Activated T-helper 2 cell treated with anti-CD3 and anti-CD28 coated beads, Interferon-gamma antibody, Interleukin-2, Interleukin-4, amounts not matched to agents 10 μg/mL and 5 μg/mL and 100 μg/mL, durations not matched to agents 14 hours and 24 hours and 36 hours (primary cell): ENCODE data around the gene PRKAG2. TPM values are rescaled to one million over a fixed set of nuclear protein-coding genes. Genes with fewer than 3 reads are reported as not detected.

Experiments
- DNase-seq: peaks from one replicate; pipeline ENCODE4 v3.0.0; 2021; ENCODE audit warnings: low spot score
- H3K27ac Mint-ChIP-seq: one replicate; pipeline ENCODE4 v1.8.0; 2021; ENCODE audit warnings: mixed read lengths
- H3K27me3 Mint-ChIP-seq: one replicate; pipeline ENCODE4 v1.8.0; 2021; ENCODE audit warnings: low read depth, mixed read lengths
- H3K36me3 Mint-ChIP-seq: one replicate; pipeline ENCODE4 v1.8.0; 2021; ENCODE audit warnings: low read depth, mixed read lengths
- H3K4me1 Mint-ChIP-seq: one replicate; pipeline ENCODE4 v1.8.0; 2021; ENCODE audit warnings: low read depth, mixed read lengths
- H3K4me3 Mint-ChIP-seq: one replicate; pipeline ENCODE4 v1.8.0; 2021; ENCODE audit warnings: low read depth, mild to moderate bottlenecking, moderate library complexity, mixed read lengths
- H3K9me3 Mint-ChIP-seq: one replicate; pipeline ENCODE4 v1.8.0; 2021; ENCODE audit warnings: mixed read lengths
- intact Hi-C: fragments of 100-400 bp; cut with micrococcal nuclease; formaldehyde crosslinking; loops from one replicate; pipeline ENCODE4 v1.15.1; 2023
- total RNA-seq: library from RNA; stranded (reverse); gene quantifications from 2 replicates; pipeline ENCODE4 v1.2.3, GENCODE V29; 2022

PRKAG2 gene
- total RNA-seq, 1 donor from 2014 or later: 14.9 TPM

GRCh38 chr7:151633516-151633812 is 243.5 kb downstream of the PRKAG2 start:
- Mint-ChIP-seq H3K27ac (peak overlapping the region; percentile 89), H3K9me3 (peaks cover 6% of the 10 kb centered on the region), H3K4me1 (peaks cover 16% of the 10 kb centered on the region), H3K27me3 (no peaks in the 10 kb centered on the region), H3K4me3 (peak overlapping the region; percentile 84), H3K36me3 (peaks cover 5% of the 10 kb centered on the region)
- no peak for DNase-seq
- intact Hi-C loops: loop anchor here (2.0 to 5.0 kb wide), 4 partner anchors 113 to 1044 kb away; partner anchors contain the start of gene XRCC2

- H3K36me3 Mint-ChIP-seq: peaks cover 5% of the 10 kb centered on the region
- H3K27ac Mint-ChIP-seq: peak overlapping the region; percentile 89
- peak; percentile 58 for DNase-seq
- H3K4me3 Mint-ChIP-seq: peak overlapping the region; percentile 84
- intact Hi-C loops: loop anchor here (2.0 to 5.0 kb wide), 4 partner anchors 112 to 1044 kb away; partner anchors contain the start of gene XRCC2
- H3K4me1 Mint-ChIP-seq: peaks cover 16% of the 10 kb centered on the region
- H3K9me3 Mint-ChIP-seq: peaks cover 6% of the 10 kb centered on the region
- H3K27me3 Mint-ChIP-seq: no peaks in the 10 kb centered on the region
Measured at GRCh38 chr7:151632750-151633515, 244.0 kb downstream of the PRKAG2 start.

- no peaks in the 10 kb centered on the region for H3K27me3 Mint-ChIP-seq
- H3K9me3 Mint-ChIP-seq: peaks cover 6% of the 10 kb centered on the region
- intact Hi-C loops: loop anchor here (2.0 to 5.0 kb wide), 4 partner anchors 111 to 1045 kb away; partner anchors contain the start of gene XRCC2
- H3K36me3 Mint-ChIP-seq: peaks cover 5% of the 10 kb centered on the region
- peak; percentile 80 for DNase-seq
- peak overlapping the region; percentile 84 for H3K4me3 Mint-ChIP-seq
- H3K27ac Mint-ChIP-seq: peak overlapping the region; percentile 89
- H3K4me1 Mint-ChIP-seq: peaks cover 16% of the 10 kb centered on the region
Measured at GRCh38 chr7:151631953-151632749, 244.8 kb downstream of the PRKAG2 start.

GRCh38 chr7:151631570-151631952 is 245.4 kb downstream of the PRKAG2 start:
- H3K27ac Mint-ChIP-seq: peak overlapping the region; percentile 62
- H3K4me1 Mint-ChIP-seq: peaks cover 16% of the 10 kb centered on the region
- peaks cover 5% of the 10 kb centered on the region for H3K36me3 Mint-ChIP-seq
- intact Hi-C loops: loop anchor here (5.0 kb wide), 2 partner anchors 279 to 1046 kb away; partner anchors contain the start of gene XRCC2
- H3K9me3 Mint-ChIP-seq: peaks cover 6% of the 10 kb centered on the region
- peak overlapping the region; percentile 85 for H3K4me3 Mint-ChIP-seq
- DNase-seq: no peak
- no peaks in the 10 kb centered on the region for H3K27me3 Mint-ChIP-seq

GRCh38 chr7:151630851-151631569 is 245.9 kb downstream of the PRKAG2 start:
- H3K4me3 Mint-ChIP-seq: peak overlapping the region; percentile 85
- H3K27me3 Mint-ChIP-seq: no peaks in the 10 kb centered on the region
- peak overlapping the region; percentile 62 for H3K27ac Mint-ChIP-seq
- peaks cover 5% of the 10 kb centered on the region for H3K36me3 Mint-ChIP-seq
- peaks cover 6% of the 10 kb centered on the region for H3K9me3 Mint-ChIP-seq
- peaks cover 16% of the 10 kb centered on the region for H3K4me1 Mint-ChIP-seq
- intact Hi-C loops: loop anchor here (5.0 kb wide), 2 partner anchors 279 to 1046 kb away; partner anchors contain the start of gene XRCC2
- DNase-seq: no peak

GRCh38 chr7:151630358-151630757 is 246.6 kb downstream of the PRKAG2 start:
- Mint-ChIP-seq H3K27ac (no peak overlapping the region), H3K4me1 (peaks cover 16% of the 10 kb centered on the region)

GRCh38 chr7:151629713-151630272 is 247.1 kb downstream of the PRKAG2 start:
- H3K27me3 Mint-ChIP-seq: no peaks in the 10 kb centered on the region
- intact Hi-C loops: loop anchor here (5.0 kb wide), 2 partner anchors 277 to 1048 kb away; partner anchors contain the start of gene XRCC2
- peaks cover 6% of the 10 kb centered on the region for H3K9me3 Mint-ChIP-seq
- H3K36me3 Mint-ChIP-seq: peaks cover 5% of the 10 kb centered on the region
- H3K4me3 Mint-ChIP-seq: peak overlapping the region; percentile 18
- H3K27ac Mint-ChIP-seq: no peak overlapping the region
- peaks cover 16% of the 10 kb centered on the region for H3K4me1 Mint-ChIP-seq
- DNase-seq: no peak

More at GRCh38 chr7:151630358-151630757, 246.6 kb downstream of the PRKAG2 start:
- H3K4me3 Mint-ChIP-seq: peak overlapping the region; percentile 85
- peaks cover 6% of the 10 kb centered on the region for H3K9me3 Mint-ChIP-seq
- DNase-seq: no peak
- peaks cover 5% of the 10 kb centered on the region for H3K36me3 Mint-ChIP-seq
- H3K27me3 Mint-ChIP-seq: no peaks in the 10 kb centered on the region
- intact Hi-C loops: loop anchor here (5.0 kb wide), 2 partner anchors 278 to 1047 kb away; partner anchors contain the start of gene XRCC2

GRCh38 chr7:151628846-151629604 is 247.9 kb downstream of the PRKAG2 start:
- DNase-seq: no peak
- H3K4me3 Mint-ChIP-seq: no peak overlapping the region
- peaks cover 6% of the 10 kb centered on the region for H3K9me3 Mint-ChIP-seq
- peaks cover 5% of the 10 kb centered on the region for H3K36me3 Mint-ChIP-seq
- H3K27me3 Mint-ChIP-seq: no peaks in the 10 kb centered on the region
- H3K4me1 Mint-ChIP-seq: peaks cover 20% of the 10 kb centered on the region
- H3K27ac Mint-ChIP-seq: no peak overlapping the region
- intact Hi-C loops: no loop called here

GRCh38 chr7:151626422-151627115 is 250.3 kb downstream of the PRKAG2 start:
- Mint-ChIP-seq H3K4me1 (peaks cover 19% of the 10 kb centered on the region), H3K27me3 (no peaks in the 10 kb centered on the region), H3K4me3 (no peak overlapping the region), H3K27ac (no peak overlapping the region), H3K9me3 (no peaks in the 10 kb centered on the region), H3K36me3 (no peaks in the 10 kb centered on the region)
- no peak for DNase-seq
- intact Hi-C loops: loop anchor here (2.0 kb wide), 1 partner anchor 132 kb away; no protein-coding TSS in a partner anchor

GRCh38 chr7:151625606-151626005 is 251.3 kb downstream of the PRKAG2 start:
- Mint-ChIP-seq H3K27me3 (no peaks in the 10 kb centered on the region), H3K4me3 (no peak overlapping the region), H3K27ac (no peak overlapping the region), H3K4me1 (peaks cover 14% of the 10 kb centered on the region), H3K36me3 (no peaks in the 10 kb centered on the region), H3K9me3 (no peaks in the 10 kb centered on the region)
- no peak for DNase-seq
- intact Hi-C loops: loop anchor here (2.0 kb wide), 1 partner anchor 133 kb away; no protein-coding TSS in a partner anchor

- Mint-ChIP-seq H3K27me3 (no peaks in the 10 kb centered on the region), H3K4me1 (peaks cover 12% of the 10 kb centered on the region), H3K4me3 (no peak overlapping the region), H3K27ac (no peak overlapping the region), H3K9me3 (no peaks in the 10 kb centered on the region), H3K36me3 (no peaks in the 10 kb centered on the region)
- intact Hi-C loops: no loop called here
- DNase-seq: no peak
Measured at GRCh38 chr7:151624246-151624928, 252.5 kb downstream of the PRKAG2 start.
